Measurements from ENCODE around the gene ALG12.
A peak's percentile ranks its signal among the peaks of the same experiment; 100 is the strongest.
"Not testable (repeated sequence)": the region's sequence is repeated elsewhere in the genome, so short reads cannot be mapped to it uniquely, and the experiment has no call there.

The ALG12 gene

DNA sequence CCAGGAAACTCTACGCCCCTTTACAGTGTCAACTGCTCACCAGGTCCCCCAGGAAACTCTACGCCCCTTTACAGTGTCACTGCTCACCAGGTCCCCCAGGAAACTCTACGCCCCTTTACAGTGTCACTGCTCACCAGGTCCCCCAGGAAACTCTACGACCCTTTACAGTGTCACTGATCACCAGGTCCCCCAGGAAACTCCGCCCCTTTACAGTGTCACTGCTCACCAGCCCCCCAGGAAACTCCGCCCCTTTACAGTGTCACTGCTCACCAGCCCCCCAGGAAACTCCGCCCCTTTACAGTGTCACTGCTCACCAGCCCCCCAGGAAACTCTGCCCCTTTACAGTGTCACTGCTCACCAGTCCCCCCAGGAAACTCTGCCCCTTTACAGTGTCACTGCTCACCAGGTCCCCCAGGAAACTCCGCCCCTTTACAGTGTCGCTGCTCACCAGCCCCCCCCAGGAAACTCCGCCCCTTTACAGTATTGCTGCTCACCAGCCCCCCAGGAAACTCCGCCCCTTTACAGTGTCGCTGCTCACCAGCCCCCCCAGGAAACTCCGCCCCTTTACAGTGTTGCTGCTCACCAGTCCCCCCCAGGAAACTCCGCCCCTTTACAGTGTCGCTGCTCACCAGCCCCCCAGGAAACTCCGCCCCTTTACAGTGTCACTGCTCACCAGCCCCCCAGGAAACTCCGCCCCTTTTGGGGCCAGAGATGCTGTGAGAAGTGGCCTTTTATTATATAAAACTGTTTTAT, 27.0 kb upstream of the ALG12 start:
- not testable (repeated sequence) for DNase-seq

DNA sequence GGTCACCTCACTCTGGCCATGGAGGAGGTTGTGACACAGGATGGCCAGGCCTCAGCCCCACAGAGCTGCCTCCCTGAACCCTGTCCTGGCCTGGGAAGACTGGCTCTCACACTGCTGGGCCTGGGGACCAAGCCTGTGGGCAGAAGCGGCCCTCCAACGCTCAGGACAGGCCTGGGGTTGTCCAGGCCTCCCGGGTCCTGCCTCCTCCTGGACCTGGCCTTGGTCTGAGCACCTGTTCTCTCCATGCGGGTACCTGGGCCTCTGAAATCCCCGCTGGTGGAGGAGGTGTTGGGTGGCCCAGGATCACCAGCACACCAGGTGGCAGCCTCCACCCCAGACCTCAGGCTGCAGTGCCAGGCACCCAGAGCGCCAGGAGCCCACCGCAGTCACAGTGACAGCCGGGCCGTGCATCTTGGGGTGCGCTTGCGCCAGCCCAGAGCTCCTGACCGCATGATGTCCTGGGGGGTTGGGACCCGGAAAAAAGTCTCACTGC, 26.2 kb upstream of the ALG12 start:
- no peak for DNase-seq

DNA sequence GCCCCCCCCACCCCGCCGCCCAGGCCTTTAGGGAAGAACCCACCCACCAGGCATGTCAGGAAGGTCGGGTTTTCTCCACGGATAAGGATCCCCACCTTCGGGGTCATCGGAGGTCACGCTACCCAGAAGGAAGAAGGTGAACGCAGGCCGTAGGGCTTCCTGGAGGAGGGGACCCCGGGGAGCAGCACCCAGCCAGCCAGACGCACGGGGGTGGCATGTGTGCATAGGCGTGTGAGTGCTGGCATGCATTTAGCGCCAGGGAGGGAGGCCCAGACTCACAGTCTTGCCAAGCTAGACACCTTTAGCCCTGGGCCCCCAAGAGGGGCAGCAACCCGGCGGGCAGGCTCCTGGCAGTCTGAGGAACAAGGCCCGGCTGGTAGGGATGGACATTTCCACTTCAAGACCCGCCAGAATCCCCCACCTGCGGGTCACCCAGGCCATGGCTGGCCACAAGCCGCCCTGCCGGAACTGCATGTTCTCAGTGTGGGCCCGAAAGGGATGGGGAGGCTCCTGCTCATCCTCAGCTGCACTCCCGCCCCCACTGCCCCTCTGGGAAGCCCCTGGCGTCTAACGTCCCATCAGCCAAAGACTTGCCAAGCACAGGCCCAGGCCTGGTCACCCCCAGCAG, 25.6 kb upstream of the ALG12 start:
- no peak for DNase-seq

DNA sequence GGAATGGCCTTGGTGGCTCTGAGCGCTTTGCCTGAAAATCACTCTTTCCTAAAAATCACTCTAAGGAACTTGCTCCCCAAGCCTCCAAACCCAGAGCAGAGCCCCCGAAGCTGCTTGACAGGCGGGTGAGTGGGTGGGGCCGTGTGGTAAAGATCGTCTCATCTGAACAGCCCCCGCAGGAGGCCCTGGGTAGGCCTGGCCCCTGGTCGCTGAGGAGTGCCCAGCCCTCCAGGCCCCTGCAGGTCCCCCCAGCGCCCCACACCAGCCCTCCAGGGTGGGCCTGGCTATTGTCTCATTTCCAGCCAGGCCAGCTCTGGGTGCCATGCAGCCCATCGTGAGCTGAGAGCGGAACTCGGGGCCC, 25.1 kb upstream of the ALG12 start:
- no peak for DNase-seq

DNA sequence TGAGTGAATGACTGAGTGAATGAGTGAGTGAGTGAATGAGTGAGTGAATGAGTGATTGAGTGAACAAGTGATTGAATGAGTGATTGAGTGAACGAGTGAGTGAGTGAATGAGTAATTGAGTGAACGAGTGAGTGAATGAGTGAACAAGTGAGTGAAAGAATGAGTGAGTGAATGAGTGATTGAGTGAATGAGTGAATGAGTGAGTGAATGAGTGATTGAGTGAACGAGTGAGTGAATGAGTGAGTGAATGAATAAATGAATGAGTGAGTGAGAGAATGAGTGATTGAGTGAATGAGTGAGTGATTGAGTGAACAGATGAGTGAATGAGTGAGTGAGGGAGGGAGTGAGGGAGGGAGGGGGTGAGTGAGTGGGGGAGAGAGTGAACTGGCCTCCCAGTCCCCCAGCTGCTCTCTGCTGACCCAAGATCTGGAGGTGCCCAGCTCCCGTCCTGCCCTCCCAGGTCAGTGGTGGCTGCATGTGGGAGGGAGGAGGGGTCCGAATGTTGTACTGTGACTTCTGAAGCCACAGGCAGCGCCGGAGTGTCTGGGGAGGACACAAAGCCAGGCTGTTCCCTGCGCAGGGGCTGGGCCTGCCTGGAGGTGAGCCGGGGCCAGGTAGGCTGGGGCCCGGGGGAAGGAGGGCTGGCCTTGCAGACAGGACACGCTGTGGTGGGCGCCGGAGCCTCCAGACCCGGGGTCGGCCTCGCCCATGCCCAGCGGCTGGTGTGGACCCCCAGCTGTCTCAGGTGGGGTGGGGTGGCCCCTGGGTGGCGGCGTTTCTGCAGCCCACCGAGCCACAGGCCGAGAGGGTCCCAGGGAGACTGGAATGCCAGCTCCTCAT, 24.5 kb upstream of the ALG12 start:
- DNase-seq: no peak

DNA sequence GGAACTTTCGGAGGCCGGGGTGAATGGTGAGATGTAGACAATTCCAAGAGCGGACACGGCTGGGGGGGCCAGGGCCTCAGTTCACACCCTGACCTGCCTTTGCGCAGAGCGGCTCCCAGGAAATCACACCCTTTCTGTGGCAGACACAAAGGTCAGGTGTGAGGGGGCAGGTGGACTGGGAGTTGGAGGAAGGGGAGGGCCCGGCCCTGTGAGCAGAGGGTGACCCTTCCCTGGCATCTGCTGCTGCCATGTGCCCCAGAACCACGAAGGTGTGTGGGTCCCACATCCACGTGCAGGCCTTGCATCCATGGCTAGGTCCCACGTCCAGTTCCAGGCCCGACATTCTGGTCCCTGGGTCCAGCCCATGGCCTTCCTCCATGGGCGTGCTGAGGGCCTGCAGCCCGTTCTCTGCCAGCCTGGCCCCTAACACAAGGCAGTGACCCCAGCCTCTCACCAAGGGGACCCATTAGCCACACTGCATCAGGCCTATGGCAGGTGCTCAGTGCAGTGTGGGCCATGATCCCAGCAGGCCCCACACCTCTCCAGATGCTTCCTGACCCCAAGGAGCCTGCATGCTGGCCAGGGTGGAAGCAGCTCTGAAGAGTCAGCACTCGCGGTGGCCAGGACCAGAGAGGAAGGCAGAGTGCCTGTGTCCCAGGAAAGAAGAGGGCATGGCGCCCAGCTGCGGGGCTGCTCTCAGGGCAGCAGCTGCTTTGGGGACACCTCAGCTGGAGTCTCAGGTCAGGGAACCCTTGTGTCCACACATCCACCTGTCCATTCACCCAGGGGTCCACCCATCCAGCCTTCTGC, 23.5 kb upstream of the ALG12 start:
- DNase-seq: no peak

DNA sequence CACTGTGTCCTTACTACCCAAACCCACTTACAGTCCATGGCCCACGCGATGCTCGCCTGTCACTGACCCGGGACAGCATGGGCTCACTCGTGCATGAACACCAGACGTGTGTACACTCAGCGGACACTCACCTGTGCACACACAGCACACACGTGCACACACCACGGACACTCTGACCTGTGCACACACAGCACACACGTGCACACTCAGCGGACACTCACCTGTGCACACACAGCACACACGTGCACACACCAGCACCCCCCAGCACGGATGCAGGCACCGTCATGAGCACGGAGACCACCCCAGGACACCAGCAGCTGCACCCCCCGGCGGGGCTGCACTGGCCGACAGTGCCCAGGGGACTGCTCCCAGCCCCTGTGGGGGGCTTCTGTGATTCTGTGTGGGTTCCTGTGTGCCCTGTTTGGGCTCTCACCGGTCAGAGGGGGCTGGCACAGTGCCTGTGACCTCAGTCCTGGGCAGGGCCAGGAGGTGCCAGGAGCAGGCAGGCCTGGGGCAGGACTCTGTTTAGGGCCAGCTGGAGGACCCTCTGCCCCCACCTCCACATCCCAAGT, 20.4 kb upstream of the ALG12 start:
- DNase-seq: no peak

DNA sequence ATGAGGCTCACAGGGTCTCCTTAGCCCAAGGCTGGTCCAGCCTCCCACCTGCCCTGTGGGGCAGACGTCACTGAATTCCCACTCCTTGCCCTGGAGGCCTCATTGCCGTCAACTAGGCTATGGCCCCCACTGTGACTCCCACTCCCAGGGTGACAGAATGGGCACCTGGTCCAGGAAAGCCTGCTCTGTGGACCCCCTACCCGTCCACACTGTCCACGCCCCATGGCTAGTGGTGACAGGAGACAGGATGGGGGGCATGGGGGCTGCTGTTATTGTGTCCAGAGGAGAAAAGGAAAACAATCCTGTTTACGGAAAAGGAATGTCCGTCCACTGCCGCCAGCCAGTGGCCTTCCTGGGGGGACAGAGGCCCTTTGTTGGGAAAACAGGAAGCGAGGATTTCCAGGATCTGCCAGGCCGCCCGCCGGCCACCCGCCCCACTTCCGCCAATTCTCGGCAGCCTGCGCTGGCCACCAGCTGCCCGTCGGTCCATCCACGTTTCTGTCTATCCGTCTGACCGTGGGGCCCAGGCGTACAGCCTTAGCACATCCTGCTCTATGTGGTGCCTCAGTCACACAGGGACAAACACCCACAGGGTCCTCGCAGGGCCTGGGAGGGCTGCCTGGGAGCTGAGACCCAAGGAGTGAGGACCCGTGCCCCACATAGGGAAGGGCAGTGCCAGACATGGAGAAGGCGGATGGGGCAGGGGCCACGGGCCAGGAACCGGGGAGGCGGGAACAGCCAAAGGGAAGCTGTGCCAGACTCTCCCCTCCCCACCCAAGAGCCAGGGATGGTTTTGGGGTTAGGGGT, 19.7 kb upstream of the ALG12 start:
- no peak for DNase-seq

DNA sequence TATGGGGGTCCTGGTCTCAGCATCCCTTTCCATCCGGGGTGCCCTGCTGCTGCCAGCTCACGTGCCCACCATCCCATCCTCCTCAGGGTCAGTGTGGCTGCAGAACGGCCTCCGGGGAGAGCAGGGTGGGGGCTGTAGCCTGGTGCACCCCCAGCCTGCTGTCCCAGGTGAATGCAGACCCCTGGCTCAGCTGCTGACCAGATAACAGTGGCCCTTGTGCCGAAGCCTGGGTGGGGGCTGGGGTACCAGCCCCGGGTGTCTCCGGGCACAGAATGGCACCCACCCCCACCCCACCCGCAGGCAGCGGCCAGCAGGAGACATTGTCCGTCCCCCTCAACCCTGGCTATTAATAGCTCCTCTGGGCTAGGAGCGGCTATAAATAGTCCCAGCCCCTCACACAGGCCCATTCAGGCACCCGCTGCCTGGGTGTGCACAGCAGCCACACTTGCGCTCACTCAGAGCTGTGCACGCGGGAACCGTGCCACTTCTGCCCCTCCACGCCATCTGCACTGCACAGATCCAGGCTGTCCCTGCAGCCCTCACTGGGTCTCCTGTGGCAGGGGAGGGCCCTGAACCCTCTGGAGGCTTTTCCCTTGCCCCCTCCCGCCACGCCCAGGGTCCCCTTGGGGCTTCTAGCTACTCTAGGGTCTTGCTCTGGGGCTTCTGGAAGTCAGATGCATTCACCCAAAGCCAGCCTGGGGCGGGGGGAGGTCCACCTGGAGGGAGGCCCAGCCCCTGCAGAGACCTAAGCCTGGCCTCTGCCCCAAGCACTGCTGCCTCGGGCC, 18.9 kb upstream of the ALG12 start:
- no peak for DNase-seq

DNA sequence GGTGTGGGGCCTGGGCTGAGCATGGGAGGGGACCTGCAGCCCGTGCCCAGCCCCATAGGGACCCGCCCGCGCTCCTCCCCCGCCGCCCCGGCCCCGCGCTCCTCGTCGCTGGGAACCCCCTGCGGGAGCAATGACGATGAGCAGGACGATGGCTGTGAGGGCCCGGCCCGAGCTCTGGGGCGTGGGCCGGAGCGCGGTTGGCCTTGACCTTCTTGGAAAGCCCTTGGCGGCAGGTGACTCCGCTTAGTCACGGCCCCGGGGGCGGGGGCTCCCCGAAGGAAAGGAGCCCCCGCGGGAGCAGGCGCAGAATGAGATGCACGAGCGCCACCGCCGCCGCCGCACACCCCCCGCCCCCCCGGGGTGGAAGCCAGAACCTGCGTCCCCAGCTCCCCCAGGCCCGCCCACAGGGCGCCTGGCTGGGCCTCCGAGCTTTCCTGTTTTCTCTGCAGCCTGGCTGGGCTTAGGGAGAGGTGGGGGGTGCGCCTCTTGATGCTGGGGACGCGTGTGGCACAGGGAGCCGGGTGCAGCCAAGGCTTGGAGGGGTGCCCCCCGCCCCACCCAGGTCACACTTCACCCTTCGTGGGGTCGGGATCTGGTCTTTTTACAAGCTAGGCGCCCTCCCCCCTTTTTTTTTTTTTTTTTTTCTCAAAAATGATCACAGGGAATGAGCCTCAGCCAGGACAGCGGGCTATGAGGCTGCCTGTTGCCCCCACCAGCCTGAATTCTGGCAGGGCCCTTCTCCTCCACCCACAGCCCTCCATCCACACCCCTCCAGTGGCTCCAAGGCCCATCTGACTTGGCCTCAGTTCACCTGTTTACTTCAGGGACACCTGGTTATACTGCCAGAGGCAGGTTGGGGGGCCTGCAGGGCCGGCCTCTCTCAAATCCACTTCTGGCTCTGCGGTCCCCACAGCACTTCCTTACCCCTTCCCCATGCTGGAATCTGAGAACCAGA, 18.1 kb upstream of the ALG12 start:
- peak; percentile 79 for DNase-seq

DNA sequence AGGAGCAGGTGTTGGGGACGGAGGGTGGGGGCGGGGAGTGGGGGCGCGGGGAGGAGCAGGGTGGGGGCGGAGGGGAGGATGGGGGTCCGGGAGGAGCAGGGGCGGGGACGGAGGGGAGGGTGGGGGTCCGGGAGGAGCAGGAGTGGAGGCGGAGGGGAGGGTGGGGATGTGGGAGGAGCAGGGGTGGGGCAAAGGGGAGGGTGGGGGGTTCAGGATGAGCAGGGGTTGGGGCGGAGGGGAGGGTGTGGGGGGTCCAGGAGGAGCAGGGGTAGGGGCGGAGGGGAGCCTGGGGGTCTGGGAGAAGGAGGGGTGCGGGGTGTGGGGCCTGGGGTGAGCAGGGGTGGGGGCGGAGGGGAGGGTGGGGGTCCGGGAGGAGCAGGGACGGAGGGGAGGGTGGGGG, 17.3 kb upstream of the ALG12 start:
- DNase-seq: no peak

DNA sequence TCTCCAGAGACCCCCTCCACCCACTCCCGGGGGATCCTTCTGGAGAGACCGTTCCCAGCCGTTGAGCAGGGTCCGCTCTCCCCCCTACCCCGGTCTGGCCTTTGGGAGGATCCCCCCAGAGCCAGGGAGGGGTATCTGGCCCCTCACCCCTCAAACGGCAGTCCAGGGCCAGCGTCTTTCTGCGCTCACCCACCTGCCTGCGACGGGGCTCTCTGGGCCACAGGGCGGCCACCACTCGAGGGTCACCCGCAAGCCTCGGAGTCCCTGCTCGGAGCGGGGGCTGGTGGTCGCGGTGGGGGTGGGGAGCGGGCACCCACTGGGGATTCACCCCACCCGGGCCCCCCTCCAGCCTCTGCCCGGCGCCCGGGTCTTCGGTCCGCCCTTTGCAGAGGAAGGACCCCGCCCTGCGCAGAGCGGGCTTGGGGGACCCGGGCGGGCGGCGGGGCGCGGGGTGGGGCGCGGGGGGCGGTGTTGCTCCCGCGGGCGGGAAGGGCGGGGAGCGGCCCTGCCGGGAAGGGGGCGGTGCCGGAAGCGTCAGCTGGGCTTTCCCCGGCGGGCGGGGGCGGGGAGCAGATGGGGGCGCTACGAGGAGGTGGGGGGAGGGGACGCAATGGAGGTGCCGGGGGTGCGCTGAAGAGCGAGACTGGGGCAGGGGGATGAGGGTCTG, 16.8 kb upstream of the ALG12 start:
- no peak for DNase-seq

DNA sequence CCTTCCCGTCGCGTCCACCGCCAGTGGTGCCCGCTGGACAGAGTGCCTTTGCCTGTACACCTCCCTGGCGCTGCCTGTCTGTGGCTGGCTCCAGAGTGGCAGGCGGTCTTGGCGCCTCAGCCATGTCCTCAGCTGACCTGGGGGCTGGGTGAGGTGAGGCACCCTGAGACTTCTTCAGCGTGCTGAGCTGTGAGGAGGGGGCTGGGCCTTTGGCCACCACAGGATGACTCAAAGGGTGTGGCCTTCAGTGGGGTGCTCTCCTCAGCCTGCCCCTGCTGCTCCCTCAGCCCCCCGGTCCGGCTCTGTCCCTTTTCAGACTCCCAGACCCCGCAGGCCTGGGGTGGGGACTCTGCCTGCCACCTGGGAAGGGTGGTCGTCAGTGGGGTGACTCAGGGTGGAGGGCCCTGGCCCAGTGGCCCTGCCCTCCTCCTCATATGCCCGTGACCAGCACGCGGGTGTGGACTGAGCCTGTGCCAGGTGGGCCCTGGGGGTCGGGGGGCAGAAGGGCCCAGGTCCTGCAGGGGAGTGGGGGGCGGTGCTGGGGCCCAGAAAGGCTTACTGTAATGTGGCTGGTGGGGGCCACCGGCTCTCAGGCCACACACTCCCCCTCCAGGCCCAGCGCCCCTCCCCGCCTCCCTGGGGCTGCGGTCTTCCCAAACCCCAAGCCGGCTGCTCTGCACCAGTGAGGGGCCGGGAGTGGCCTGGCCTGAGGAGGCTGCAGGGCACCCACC, 16.1 kb upstream of the ALG12 start:
- DNase-seq: no peak

DNA sequence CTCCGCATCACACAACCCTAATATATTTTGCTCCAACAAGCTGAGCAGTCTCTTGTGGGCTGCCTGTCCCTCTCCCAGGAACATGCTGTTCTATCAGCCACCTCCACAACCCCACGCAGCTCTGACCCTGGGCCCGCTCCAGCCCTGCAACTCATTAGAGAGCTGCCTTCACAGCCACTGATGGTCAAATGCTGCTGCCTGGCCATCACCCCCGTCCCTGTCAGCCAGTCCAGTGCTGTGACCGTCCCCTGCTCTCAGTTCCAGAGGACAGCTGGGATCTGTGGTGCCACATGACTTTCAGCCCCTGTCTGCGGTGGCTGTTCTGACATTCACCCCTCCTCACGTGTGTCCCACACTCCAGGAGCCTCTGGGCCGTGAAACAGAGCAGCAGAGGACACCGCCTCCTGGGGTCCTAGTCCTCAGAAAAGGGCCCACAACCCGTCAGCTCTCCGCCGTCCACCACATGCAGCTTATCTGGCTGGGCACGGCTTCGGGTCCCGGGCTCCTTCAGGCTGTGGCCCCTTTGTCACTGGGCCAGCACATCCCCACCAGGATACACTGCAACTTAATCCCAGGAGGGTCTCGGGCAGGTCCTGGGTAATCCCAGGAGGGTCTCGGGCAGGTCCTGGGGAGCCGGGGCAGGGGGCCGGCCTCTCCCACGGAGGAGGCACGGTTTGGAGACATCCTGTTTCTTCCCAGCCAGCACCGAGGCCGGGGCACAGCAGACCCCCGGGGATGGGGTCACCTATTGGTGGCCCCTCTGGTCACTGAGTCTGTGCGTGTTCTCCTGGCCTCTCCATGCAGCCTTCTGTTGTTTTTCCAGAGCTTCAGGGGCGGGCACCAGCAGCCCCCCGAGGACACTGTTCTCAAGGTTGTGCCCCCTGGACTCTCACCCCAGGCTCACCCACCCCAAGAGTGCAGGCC, 15.3 kb upstream of the ALG12 start:
- DNase-seq: no peak

DNA sequence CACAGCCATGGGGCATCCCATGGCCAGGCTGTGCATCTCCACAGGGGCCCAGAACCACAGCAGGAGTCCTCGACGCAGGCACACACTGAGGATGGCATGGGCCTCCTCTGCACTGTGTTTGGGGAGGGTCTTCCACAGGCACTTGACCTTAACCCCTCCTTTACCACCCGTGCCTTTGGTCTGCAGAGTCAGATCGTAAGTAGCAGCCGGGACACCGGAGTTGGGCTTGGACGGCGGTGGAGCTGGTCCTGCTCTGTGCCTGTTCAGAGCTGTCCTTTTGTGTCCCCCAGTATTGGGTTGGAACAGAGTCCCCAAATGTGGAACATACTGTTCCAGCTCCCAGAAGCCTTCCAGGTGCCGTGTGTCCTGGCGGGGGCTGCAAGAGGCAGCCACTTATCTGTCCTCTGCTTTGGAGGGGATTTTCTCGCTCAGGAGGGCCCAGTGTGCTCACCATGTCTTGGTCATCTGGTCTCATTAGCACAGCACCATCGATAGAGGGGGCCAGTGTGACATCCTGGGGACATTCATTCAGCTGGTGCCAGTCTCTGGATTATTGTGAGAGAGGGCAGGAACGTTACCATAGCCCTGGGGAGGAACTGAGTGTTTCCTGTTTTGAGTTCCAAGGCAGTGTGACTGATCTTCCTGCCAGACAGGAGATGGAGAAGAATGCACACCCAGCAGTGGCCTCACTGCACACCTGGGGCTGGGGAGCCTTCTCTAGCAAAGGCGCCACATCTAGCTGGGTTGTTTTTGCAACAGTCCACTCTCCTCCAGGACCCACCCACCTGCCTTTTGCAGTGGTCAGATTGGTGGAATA, 12.6 kb upstream of the ALG12 start:
- no peak for DNase-seq

DNA sequence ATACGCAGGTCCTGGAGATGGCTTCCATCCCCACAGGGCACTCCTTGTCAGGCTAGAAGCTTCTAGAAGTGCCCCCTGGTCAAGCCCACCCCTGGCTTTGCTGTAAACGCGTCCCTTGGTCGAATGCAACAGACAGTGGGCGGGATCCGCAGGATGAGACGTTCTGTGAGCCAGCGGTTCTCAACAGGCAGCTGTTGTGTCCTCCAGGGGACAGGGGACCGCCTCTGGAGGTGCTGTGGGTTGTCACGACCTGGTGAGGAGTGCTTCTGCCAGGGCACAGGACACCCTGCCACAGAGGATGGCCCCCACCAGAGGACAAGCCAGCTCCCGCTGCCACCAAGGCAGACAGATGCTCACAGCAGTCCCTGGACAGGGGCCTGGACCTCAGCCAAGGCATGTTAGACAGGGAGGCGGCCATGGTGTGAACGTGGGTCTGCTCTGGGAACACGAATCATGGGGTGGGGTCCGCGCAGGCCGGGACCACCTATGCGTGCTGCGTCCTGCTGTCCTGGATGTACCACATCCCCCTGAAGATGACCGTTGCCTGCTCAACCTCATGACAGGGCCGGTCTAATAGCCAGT, 11.8 kb upstream of the ALG12 start:
- no peak for DNase-seq
